ENCODE data around the gene TADA1.
"Not testable (repeated sequence)": the region's sequence is repeated elsewhere in the genome, so short reads cannot be mapped to it uniquely, and the experiment has no call there.

TADA1 gene

GRCh38 chr1:166882893-166883292, 6.8 kb upstream of the TADA1 start:
- Histone ChIP-seq H3K27me3 (peaks cover 0 to 33% of the 10 kb centered on the region in 2 donors), H3K27ac (no peak overlapping the region), H3K4me3 (no peak overlapping the region), H3K9me3 (no peaks in the 10 kb centered on the region), H3K36me3 (no peaks in the 10 kb centered on the region), H3K4me1 (peaks cover 0 to 6% (median 5%) of the 10 kb centered on the region in 4 donors)
- TF ChIP-seq, protein P1, sequence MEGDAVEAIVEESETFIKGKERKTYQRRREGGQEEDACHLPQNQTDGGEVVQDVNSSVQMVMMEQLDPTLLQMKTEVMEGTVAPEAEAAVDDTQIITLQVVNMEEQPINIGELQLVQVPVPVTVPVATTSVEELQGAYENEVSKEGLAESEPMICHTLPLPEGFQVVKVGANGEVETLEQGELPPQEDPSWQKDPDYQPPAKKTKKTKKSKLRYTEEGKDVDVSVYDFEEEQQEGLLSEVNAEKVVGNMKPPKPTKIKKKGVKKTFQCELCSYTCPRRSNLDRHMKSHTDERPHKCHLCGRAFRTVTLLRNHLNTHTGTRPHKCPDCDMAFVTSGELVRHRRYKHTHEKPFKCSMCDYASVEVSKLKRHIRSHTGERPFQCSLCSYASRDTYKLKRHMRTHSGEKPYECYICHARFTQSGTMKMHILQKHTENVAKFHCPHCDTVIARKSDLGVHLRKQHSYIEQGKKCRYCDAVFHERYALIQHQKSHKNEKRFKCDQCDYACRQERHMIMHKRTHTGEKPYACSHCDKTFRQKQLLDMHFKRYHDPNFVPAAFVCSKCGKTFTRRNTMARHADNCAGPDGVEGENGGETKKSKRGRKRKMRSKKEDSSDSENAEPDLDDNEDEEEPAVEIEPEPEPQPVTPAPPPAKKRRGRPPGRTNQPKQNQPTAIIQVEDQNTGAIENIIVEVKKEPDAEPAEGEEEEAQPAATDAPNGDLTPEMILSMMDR (IDR thresholded peaks at IDR 0.05) = no peak
- DNase-seq = no peak
- intact Hi-C loops (cut with DNase I; ENCODE audit: low total_unique reads) = loop anchor here (10.0 kb wide), 1 partner anchor 182 kb away; no protein-coding TSS in a partner anchor

DNA sequence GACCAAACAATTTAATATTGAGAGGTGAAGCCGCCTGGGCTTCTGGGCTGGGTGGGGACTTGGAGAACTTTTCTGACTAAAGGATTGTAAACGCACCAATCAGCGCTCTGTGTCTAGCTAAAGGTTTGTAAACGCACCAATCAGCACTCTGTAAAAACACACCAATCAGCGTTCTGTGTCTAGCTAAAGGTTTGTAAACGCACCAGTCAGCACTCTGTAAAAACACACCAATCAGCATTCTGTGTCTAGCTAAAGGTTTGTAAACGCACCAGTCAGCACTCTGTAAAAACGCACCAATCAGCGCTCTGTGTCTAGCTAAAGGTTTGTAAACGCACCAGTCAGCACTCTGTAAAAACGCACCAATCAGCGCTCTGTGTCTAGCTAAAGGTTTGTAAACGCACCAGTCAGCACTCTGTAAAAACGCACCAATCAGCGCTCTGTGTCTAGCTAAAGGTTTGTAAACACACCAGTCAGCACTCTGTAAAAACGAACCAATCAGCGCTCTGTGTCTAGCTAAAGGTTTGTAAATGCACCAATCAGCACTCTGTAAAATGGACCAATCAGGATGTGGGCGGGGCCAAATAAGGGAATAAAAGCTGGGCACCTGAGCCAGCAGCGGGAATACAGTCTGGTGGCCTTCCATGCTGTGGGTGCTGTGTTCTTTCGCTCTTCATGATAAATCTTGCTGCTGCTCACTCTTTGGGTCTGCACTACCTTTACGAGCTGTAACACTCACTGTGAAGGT, 2.3 kb upstream of the TADA1 start:
- not testable (repeated sequence) for H3K4me3 ChIP-seq, H3K9me3 ChIP-seq, H3K27ac ChIP-seq, H3K36me3 ChIP-seq, H3K27me3 ChIP-seq, DNase-seq
- intact Hi-C loops (cut with DNase I; ENCODE audit: low total_unique reads) = loop anchor here (5.0 kb wide), 2 partner anchors 36 to 674 kb away; partner anchors contain the start of gene CREG1
- peaks cover 0 to 18% (median 12%) of the 10 kb centered on the region in 4 donors for H3K4me1 ChIP-seq

GRCh38 chr1:166876540-166876838, 425 bp upstream of the TADA1 start:
- no peaks in the 10 kb centered on the region for H3K9me3 ChIP-seq
- no peak for DNase-seq
- intact Hi-C loops (cut with DNase I; ENCODE audit: low total_unique reads) = loop anchor here (5.0 kb wide), 2 partner anchors 34 to 676 kb away; partner anchors contain the start of gene CREG1
- no peaks in the 10 kb centered on the region for H3K27me3 ChIP-seq
- H3K4me1 ChIP-seq = peaks cover 0 to 18% (median 12%) of the 10 kb centered on the region in 4 donors
- H3K4me3 ChIP-seq = peak overlapping the region; percentile 86 to 89
- H3K36me3 ChIP-seq = no peaks in the 10 kb centered on the region
- peak overlapping the region; percentile 89 to 91 for H3K27ac ChIP-seq
- TF ChIP-seq, protein P1 (IDR thresholded peaks at IDR 0.05) = peak; percentile 23 to 39

- Histone ChIP-seq H3K27ac (peak overlapping the region; percentile 89 to 91), H3K9me3 (no peaks in the 10 kb centered on the region), H3K36me3 (no peaks in the 10 kb centered on the region), H3K4me1 (peaks cover 0 to 20% (median 12%) of the 10 kb centered on the region in 4 donors), H3K27me3 (no peaks in the 10 kb centered on the region), H3K4me3 (peak overlapping the region; percentile 86 to 89)
- intact Hi-C loops (cut with DNase I; ENCODE audit: low total_unique reads) = loop anchor here (5.0 kb wide), 2 partner anchors 33 to 677 kb away; partner anchors contain the start of gene CREG1
- DNase-seq = no peak
- TF ChIP-seq, protein P1 (IDR thresholded peaks at IDR 0.05) = no peak
Measured at GRCh38 chr1:166875302-166875733, 746 bp downstream of the TADA1 start.

DNA sequence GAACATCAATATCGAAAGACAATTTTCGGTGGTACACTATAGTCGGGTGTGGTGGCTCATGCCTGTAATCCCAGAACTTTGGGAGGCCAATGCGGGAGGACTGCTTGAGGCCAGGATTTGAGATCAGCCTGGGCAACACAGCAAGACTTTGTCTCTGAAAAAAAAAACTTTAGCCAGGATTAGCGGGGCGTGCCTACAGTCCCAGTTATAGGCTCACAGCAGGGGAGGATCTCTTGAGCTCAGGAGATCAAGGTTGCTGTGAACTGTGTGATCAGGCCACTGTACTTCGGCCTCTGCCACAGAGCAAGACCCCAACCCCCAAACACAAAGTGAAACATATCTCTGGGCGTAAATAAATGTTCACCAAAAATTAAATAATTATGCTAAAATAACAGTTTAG, 1.6 kb downstream of the TADA1 start:
- Histone ChIP-seq H3K9me3 (no peaks in the 10 kb centered on the region), H3K27me3 (no peaks in the 10 kb centered on the region), H3K36me3 (no peaks in the 10 kb centered on the region), H3K4me1 (peaks cover 0 to 20% (median 12%) of the 10 kb centered on the region in 4 donors), H3K4me3 (no peak overlapping the region), H3K27ac (no peak overlapping the region)
- no peak for DNase-seq
- TF ChIP-seq, protein P1 (IDR thresholded peaks at IDR 0.05) = no peak
- intact Hi-C loops (cut with DNase I; ENCODE audit: low total_unique reads) = no loop called here

- no peak for DNase-seq
- H3K4me1 ChIP-seq = peaks cover 0 to 18% (median 10%) of the 10 kb centered on the region in 4 donors
Measured at GRCh38 chr1:166870584-166870983, 5.5 kb downstream of the TADA1 start.

More at GRCh38 chr1:166870584-166870983, 5.5 kb downstream of the TADA1 start:
- TF ChIP-seq, protein P1 (IDR thresholded peaks at IDR 0.05) = no peak
- no peaks in the 10 kb centered on the region for H3K9me3 ChIP-seq
- intact Hi-C loops (cut with DNase I; ENCODE audit: low total_unique reads) = no loop called here
- H3K27me3 ChIP-seq = no peaks in the 10 kb centered on the region
- no peak overlapping the region for H3K27ac ChIP-seq
- peaks cover 8 to 17% (median 11%) of the 10 kb centered on the region in 3 donors for H3K36me3 ChIP-seq
- H3K4me3 ChIP-seq = no peak overlapping the region

Measured in tibial artery (tissue), 4 donors.